ENCODE data around the gene FES. TPM values are rescaled to one million over a fixed set of nuclear protein-coding genes. Genes with fewer than 3 reads are reported as not detected.

The FES gene
- total and polyA plus RNA-seq, 8 donors: 3.9 to 26.5 (median 9.1) TPM

- peak in 2 of 6 donors; percentile 40 to 54 for DNase-seq
- no peak for FAIRE-seq
- no peak for TF ChIP-seq CTCF (IDR thresholded peaks at IDR 0.05)
- Histone ChIP-seq H3K9me3 (no peaks in the 10 kb centered on the region), H3K27ac (peak overlapping the region in 3 of 4 donors; percentile 2 to 69 (median 62)), H3K4me1 (peaks cover 6 to 30% (median 20%) of the 10 kb centered on the region in 3 donors), H3K27me3 (no peaks in the 10 kb centered on the region), H3K4me3 (no peak overlapping the region), H3K36me3 (no peaks in the 10 kb centered on the region)
- peak; percentile 56 to 72 (median 68) for ATAC-seq
- WGBS, 2 donors: 32 to 39% methylated on average over 7 of the region's 7 CpGs
- intact Hi-C loops (cut with DNase I): no loop called here
These were observed 23.9 kb upstream of the FES start for GRCh38 chr15:90860450-90860849.

- WGBS, 2 donors: 63 to 71% methylated on average over 14 of the region's 14 CpGs
- no peak for FAIRE-seq
These were observed 23.2 kb upstream of the FES start for GRCh38 chr15:90860942-90861675.

GRCh38 chr15:90862487-90862886, 21.8 kb upstream of the FES start:
- FAIRE-seq: no peak
- Histone ChIP-seq H3K4me1 (peaks cover 6 to 41% (median 25%) of the 10 kb centered on the region in 3 donors), H3K27me3 (no peaks in the 10 kb centered on the region), H3K9me3 (no peaks in the 10 kb centered on the region), H3K27ac (no peak overlapping the region), H3K4me3 (no peak overlapping the region), H3K36me3 (no peaks in the 10 kb centered on the region)
- ATAC-seq: no peak
- 92 to 94% methylated on average over 6 of the region's 6 CpGs for WGBS, 2 donors
- intact Hi-C loops (cut with DNase I): no loop called here
- TF ChIP-seq CTCF (IDR thresholded peaks at IDR 0.05): no peak
- no peak for DNase-seq

More at GRCh38 chr15:90860942-90861675, 23.2 kb upstream of the FES start:
- intact Hi-C loops (cut with DNase I): no loop called here
- TF ChIP-seq CTCF (IDR thresholded peaks at IDR 0.05): no peak
- Histone ChIP-seq H3K4me3 (no peak overlapping the region), H3K27me3 (no peaks in the 10 kb centered on the region), H3K27ac (peak overlapping the region; percentile 2 to 69 (median 34)), H3K9me3 (no peaks in the 10 kb centered on the region), H3K4me1 (peaks cover 6 to 33% (median 21%) of the 10 kb centered on the region in 3 donors), H3K36me3 (no peaks in the 10 kb centered on the region)
- DNase-seq: peak in 1 of 6 donors; percentile 59
- ATAC-seq: peak; percentile 53 to 74 (median 62)

GRCh38 chr15:90862964-90863778, 21.1 kb upstream of the FES start:
- Histone ChIP-seq H3K27ac (peak overlapping the region in 2 of 4 donors; percentile 9 to 11), H3K27me3 (no peaks in the 10 kb centered on the region), H3K9me3 (no peaks in the 10 kb centered on the region), H3K36me3 (no peaks in the 10 kb centered on the region), H3K4me1 (peaks cover 6 to 44% (median 25%) of the 10 kb centered on the region in 3 donors), H3K4me3 (no peak overlapping the region)
- ATAC-seq (peak in 2 of 4 donors; percentile 8 to 10), FAIRE-seq (no peak), DNase-seq (peak in 1 of 6 donors; percentile 37)
- no peak for TF ChIP-seq CTCF (IDR thresholded peaks at IDR 0.05)
- intact Hi-C loops (cut with DNase I): no loop called here
- WGBS, 2 donors: 67 to 71% methylated on average over 5 of the region's 5 CpGs
